Muscle of leg (tissue), 11 donors: ENCODE measurements around the gene ADGRD2. TPM values are rescaled to one million over a fixed set of nuclear protein-coding genes. Genes with fewer than 3 reads are reported as not detected.

ENCODE experiments used
- DNase-seq: peaks from one replicate; pipeline ENCODE4 v3.0.0; 2013
- H3K27ac ChIP-seq: one replicate; pipeline ENCODE4 v1.5.1; 2013; ENCODE audit warnings: mild to moderate bottlenecking, low read length, control low read depth
- H3K27me3 ChIP-seq: one replicate; pipeline ENCODE4 v1.6.1; 2013; ENCODE audit warnings: low read length; ENCODE audit not compliant: control insufficient read depth, insufficient read depth
- H3K36me3 ChIP-seq: one replicate; pipeline ENCODE4 v1.6.1; 2013; ENCODE audit warnings: low read length; ENCODE audit not compliant: control insufficient read depth, insufficient read depth
- H3K4me1 ChIP-seq: one replicate; pipeline ENCODE4 v1.6.1; 2013; ENCODE audit warnings: low read length; ENCODE audit not compliant: control insufficient read depth, insufficient read depth
- H3K4me3 ChIP-seq: one replicate; pipeline ENCODE4 v1.5.1; 2013; ENCODE audit warnings: low read length, control low read depth
- H3K9me3 ChIP-seq: replicated peaks from 2 replicates; pipeline ENCODE4 v1.6.1; 2013; ENCODE audit warnings: low read depth, low read length; ENCODE audit not compliant: control insufficient read depth
- WGBS: methylation state at CpG from one replicate; pipeline ENCODE4 v1.1.5; 2013; ENCODE audit warnings: missing lambda C conversion rate; ENCODE audit not compliant: insufficient coverage; 5-methylcytosine and 5-hydroxymethylcytosine counted together
- polyA plus RNA-seq, 8 donors: library from polyadenylated mRNA; unstranded; fragments of 120-200 nt; gene quantifications; one replicate each; pipeline versions ENCODE4 v1.2.1 to v1.2.3, GENCODE V29; 2013; ENCODE audit warnings: inconsistent platforms in 1 of 8, low replicate concordance in 1 of 8; ENCODE audit not compliant: insufficient read length in 8 of 8, insufficient read depth in 1 of 8
- total RNA-seq: library from RNA; stranded (reverse); fragments of 120-200 nt; gene quantifications from one replicate; pipeline ENCODE4 v1.2.4, GENCODE V29; 2013

Gene ADGRD2
- total and polyA plus RNA-seq, 9 donors: 0.06 to 0.25 (median 0.11) TPM; not detected in 5

- Histone ChIP-seq H3K36me3 (no peaks in the 10 kb centered on the region), H3K4me3 (no peak overlapping the region), H3K4me1 (peaks cover 12% of the 10 kb centered on the region), H3K27me3 (peaks cover 79% of the 10 kb centered on the region), H3K9me3 (no peaks in the 10 kb centered on the region), H3K27ac (no peak overlapping the region)
- DNase-seq: no peak
- WGBS: under 1% methylated on average over 80 of the region's 96 CpGs
These were observed 52.8 kb downstream of the ADGRD2 start for GRCh38 chr9:124502711-124503702.

- Histone ChIP-seq H3K4me1 (peaks cover 12% of the 10 kb centered on the region), H3K4me3 (no peak overlapping the region), H3K9me3 (no peaks in the 10 kb centered on the region), H3K27ac (no peak overlapping the region), H3K27me3 (peaks cover 73% of the 10 kb centered on the region), H3K36me3 (no peaks in the 10 kb centered on the region)
- WGBS: 2% methylated on average over 76 of the region's 76 CpGs
- no peak for DNase-seq
These were observed 53.7 kb downstream of the ADGRD2 start for GRCh38 chr9:124503713-124504529.

GRCh38 chr9:124504530-124505005 lies 54.3 kb downstream of the ADGRD2 start:
- WGBS: under 1% methylated on average over 67 of the region's 81 CpGs
- no peak overlapping the region for H3K4me3 ChIP-seq
- H3K9me3 ChIP-seq: no peaks in the 10 kb centered on the region
- peaks cover 12% of the 10 kb centered on the region for H3K4me1 ChIP-seq
- H3K27ac ChIP-seq: no peak overlapping the region
- DNase-seq: no peak
- peaks cover 68% of the 10 kb centered on the region for H3K27me3 ChIP-seq
- no peaks in the 10 kb centered on the region for H3K36me3 ChIP-seq

GRCh38 chr9:124505006-124505900 lies 55.0 kb downstream of the ADGRD2 start:
- 12% methylated on average over 57 of the region's 69 CpGs for WGBS

GRCh38 chr9:124505901-124506346 lies 55.7 kb downstream of the ADGRD2 start:
- H3K36me3 ChIP-seq: no peaks in the 10 kb centered on the region
- no peak overlapping the region for H3K4me3 ChIP-seq
- no peak overlapping the region for H3K27ac ChIP-seq
- H3K27me3 ChIP-seq: peaks cover 57% of the 10 kb centered on the region
- WGBS: 65% methylated on average over 17 of the region's 19 CpGs
- H3K9me3 ChIP-seq: no peaks in the 10 kb centered on the region
- peaks cover 12% of the 10 kb centered on the region for H3K4me1 ChIP-seq
- no peak for DNase-seq

More at GRCh38 chr9:124505006-124505900, 55.0 kb downstream of the ADGRD2 start:
- peaks cover 62% of the 10 kb centered on the region for H3K27me3 ChIP-seq
- H3K4me1 ChIP-seq: peaks cover 12% of the 10 kb centered on the region
- H3K27ac ChIP-seq: no peak overlapping the region
- no peaks in the 10 kb centered on the region for H3K9me3 ChIP-seq
- DNase-seq: no peak
- no peaks in the 10 kb centered on the region for H3K36me3 ChIP-seq
- no peak overlapping the region for H3K4me3 ChIP-seq

GRCh38 chr9:124506433-124506832 lies 56.2 kb downstream of the ADGRD2 start:
- 49% methylated on average over 4 of the region's 8 CpGs for WGBS
- H3K27me3 ChIP-seq: peaks cover 52% of the 10 kb centered on the region
- H3K4me1 ChIP-seq: peaks cover 12% of the 10 kb centered on the region

GRCh38 chr9:124506931-124507879 lies 57.0 kb downstream of the ADGRD2 start, which contains the start of gene NR5A1:
NR5A1 (minus strand) TSS chr9:124507399; CDS start chr9:124503395, 4,004 bp downstream.
- Histone ChIP-seq H3K27me3 (peaks cover 46% of the 10 kb centered on the region), H3K36me3 (no peaks in the 10 kb centered on the region), H3K4me3 (no peak within 1 kb of the TSS), H3K9me3 (no peaks in the 10 kb centered on the region), H3K4me1 (peaks cover 12% of the 10 kb centered on the region), H3K27ac (no peak within 1 kb of the TSS)
- DNase-seq: no peak
- WGBS: 81% methylated on average over 27 of the region's 34 CpGs

More at GRCh38 chr9:124506433-124506832, 56.2 kb downstream of the ADGRD2 start:
- Histone ChIP-seq H3K4me3 (no peak overlapping the region), H3K36me3 (no peaks in the 10 kb centered on the region), H3K9me3 (no peaks in the 10 kb centered on the region), H3K27ac (no peak overlapping the region)
- DNase-seq: no peak

GRCh38 chr9:124507880-124508423 lies 57.7 kb downstream of the ADGRD2 start:
- WGBS: 75% methylated on average over 10 of the region's 11 CpGs
- Histone ChIP-seq H3K27me3 (peaks cover 38% of the 10 kb centered on the region), H3K4me1 (peaks cover 12% of the 10 kb centered on the region), H3K9me3 (no peaks in the 10 kb centered on the region), H3K4me3 (no peak overlapping the region), H3K27ac (no peak overlapping the region), H3K36me3 (no peaks in the 10 kb centered on the region)
- no peak for DNase-seq
